GM12878 (cell line): ENCODE data around the gene TH. TPM values are rescaled to one million over a fixed set of nuclear protein-coding genes. Genes with fewer than 3 reads are reported as not detected.

Source experiments
- ATAC-seq: fragments of 200-7000 bp; cut with Tn5 transposase; 3 replicates; pipeline ENCODE4 v1.9.1; 2020; ENCODE audit warnings: mild to moderate bottlenecking, moderate library complexity
- BruUV-seq: library from RNA; stranded (reverse); fragments of 400-500 nt; replicated peaks from 2 replicates; lab custom pipeline; 2021; lab: Mats Ljungman, UMichigan
- CTCF ChIA-PET: fragments of 300-600 bp; sonication (Branson Sonifier 250); formaldehyde crosslinking; extraction: SDS; loops from one replicate; lab custom pipeline; 2021; ENCODE audit warnings: inconsistent platforms; lab: Yijun Ruan, JAX
- POLR2A ChIA-PET: fragments of 350-600 bp; formaldehyde crosslinking; extraction: SDS; loops from one replicate; lab custom pipeline; 2021; ENCODE audit warnings: inconsistent platforms; lab: Charles Lee
- RAD21 ChIA-PET: fragments of 300-600 bp; sonication (Branson Sonifier 250); formaldehyde crosslinking; loops from one replicate; lab custom pipeline; 2023; ENCODE audit warnings: antibody characterized with exemption; ENCODE audit not compliant: unreplicated experiment; lab: Charles Lee
- SMC1A ChIA-PET: fragments of 300-600 bp; sonication (Branson Sonifier 250); formaldehyde crosslinking; loops from one replicate; lab custom pipeline; 2023; ENCODE audit not compliant: unreplicated experiment, uncharacterized antibody; lab: Charles Lee
- DNase-seq: peaks from one replicate; pipeline ENCODE4 v3.0.0-alpha.2; 2011; ENCODE audit warnings: low read depth, low spot score
- FAIRE-seq: peaks from 3 replicates; lab custom pipeline; 2011; peaks lifted over from hg19 to GRCh38; lab: Jason Lieb, UNC
- H2AFZ ChIP-seq: 2 replicates; pipeline ENCODE4 v1.6.0; 2011; ENCODE audit warnings: low read depth, low read length, control low read depth; ENCODE audit not compliant: control insufficient read depth
- H3K27ac ChIP-seq: 2 replicates; pipeline ENCODE4 v1.5.1; 2011; ENCODE audit warnings: control low read depth; ENCODE audit not compliant: control insufficient read depth, insufficient read depth
- H3K27me3 ChIP-seq, 2 experiments: replicated peaks in 1 of 2; 2 replicates each; pipeline versions ENCODE4 v1.6.0 to v1.6.1; 2011; ENCODE audit warnings: low read length in 1 of 2; ENCODE audit not compliant: control insufficient read depth in 2 of 2, insufficient read depth in 2 of 2
- H3K36me3 ChIP-seq, 2 experiments: 2 replicates each; pipeline ENCODE4 v1.5.1; 2011; ENCODE audit warnings: low read length in 1 of 2; ENCODE audit not compliant: control insufficient read depth in 2 of 2, insufficient read depth in 2 of 2
- H3K4me1 ChIP-seq: 2 replicates; pipeline ENCODE4 v1.6.1; 2011; ENCODE audit warnings: mild to moderate bottlenecking, low read length, moderate library complexity, mixed read lengths; ENCODE audit not compliant: control insufficient read depth, insufficient read depth
- H3K4me2 ChIP-seq: 2 replicates; pipeline ENCODE4 v1.6.0; 2011; ENCODE audit warnings: control low read depth; ENCODE audit not compliant: control insufficient read depth, insufficient read depth
- H3K4me3 ChIP-seq: fragments of 200-600 bp; sonication (generic); 2 replicates; pipeline ENCODE4 v1.5.1; 2016
- H3K79me2 ChIP-seq: 2 replicates; pipeline ENCODE4 v1.6.0; 2011; ENCODE audit warnings: low read length; ENCODE audit not compliant: control insufficient read depth, insufficient read depth
- H3K9ac ChIP-seq: 2 replicates; pipeline ENCODE4 v1.8.0; 2011; ENCODE audit warnings: low read length, control low read depth, mixed read lengths; ENCODE audit not compliant: control insufficient read depth, insufficient read depth
- H3K9me3 ChIP-seq: replicated peaks from 3 replicates; pipeline ENCODE4 v1.5.1; 2011; ENCODE audit warnings: mild to moderate bottlenecking, low read length; ENCODE audit not compliant: control insufficient read depth, insufficient read depth
- H4K20me1 ChIP-seq: 2 replicates; pipeline ENCODE4 v1.6.0; 2011; ENCODE audit not compliant: control insufficient read depth, insufficient read depth
- CTCF ChIP-seq, 3 experiments: IDR thresholded peaks in 2 of 3; conservative IDR thresholded peaks in 1 of 3; 2 replicates each; pipeline ENCODE4 v1.5.1; 2011; ENCODE audit warnings: low read depth in 3 of 3, low read length in 3 of 3, mild to moderate bottlenecking in 3 of 3, control low read depth in 2 of 3, moderate library complexity in 2 of 3, inconsistent platforms in 1 of 3, mixed read lengths in 1 of 3; ENCODE audit not compliant: control insufficient read depth in 2 of 3, insufficient read depth in 1 of 3; ENCODE audit errors: extremely low read depth in 1 of 3
- RAD21 ChIP-seq: IDR thresholded peaks from 2 replicates; pipeline ENCODE4 v1.6.1; 2011; ENCODE audit warnings: mild to moderate bottlenecking, low read depth, low read length, moderate library complexity; ENCODE audit not compliant: insufficient read depth
- RB1 ChIP-seq: fragments of 450-650 bp; formaldehyde crosslinking; IDR thresholded peaks from 2 replicates; pipeline ENCODE4 v1.6.1; 2017; ENCODE audit warnings: mild to moderate bottlenecking, borderline replicate concordance
- SMARCA5 ChIP-seq: fragments of 450-650 bp; IDR thresholded peaks from 2 replicates; pipeline ENCODE4 v1.6.1; 2017; ENCODE audit warnings: mild to moderate bottlenecking
- WGBS: methylation state at CpG from one replicate; pipeline ENCODE4 v1.1.6; 2016; ENCODE audit warnings: low lambda C conversion rate; ENCODE audit not compliant: insufficient replicate concordance, insufficient coverage; ENCODE audit errors: missing lambda C conversion rate; 5-methylcytosine and 5-hydroxymethylcytosine counted together
- in situ Hi-C: fragments of 300-500 bp; cut with MboI; formaldehyde crosslinking; loops from 9 replicates; pipeline ENCODE4 v1.14.3; 2018; ENCODE audit warnings: mixed read lengths
- intact Hi-C: fragments of 100-400 bp; cut with micrococcal nuclease; formaldehyde crosslinking; loops from one replicate; pipeline ENCODE4 v1.14.2; 2022; ENCODE audit not compliant: unreplicated experiment
- polyA plus RNA-seq, 11 experiments: library from polyadenylated mRNA; depleted of rRNA in 4 of 11; unstranded in 6 of 11; stranded (reverse) in 5 of 11; fragments of >200 nt; fragmentation: Nextera tagmentation in 4 of 11; fragmentation: Illumina TruSeq in 1 of 11; extraction: Ambion mirVana in 4 of 11; extraction: Trizol in 1 of 11; gene quantifications; 1 replicate in 1 of 11; 2 replicates in 10 of 11; pipeline versions ENCODE4 v1.2.1 to v1.2.3, GENCODE V29; 2011 to 2016; ENCODE audit warnings: inconsistent platforms in 2 of 11, missing spikeins in 2 of 11, low read depth in 1 of 11
- total RNA-seq, 4 experiments: library from RNA; depleted of rRNA in 3 of 4; stranded (reverse); fragments of >200 nt in 3 of 4; fragmentation: Illumina TruSeq in 1 of 4; extraction: Trizol in 1 of 4; gene quantifications; 2 replicates each; pipeline versions ENCODE4 v1.2.1 to v1.2.3, GENCODE V29; 2013 to 2021

The TH gene
- total and polyA plus RNA-seq, 10 of the 15 experiments (the other 5 are each of a cell fraction or from before 2014, with no cell fraction given): not detected

DNA sequence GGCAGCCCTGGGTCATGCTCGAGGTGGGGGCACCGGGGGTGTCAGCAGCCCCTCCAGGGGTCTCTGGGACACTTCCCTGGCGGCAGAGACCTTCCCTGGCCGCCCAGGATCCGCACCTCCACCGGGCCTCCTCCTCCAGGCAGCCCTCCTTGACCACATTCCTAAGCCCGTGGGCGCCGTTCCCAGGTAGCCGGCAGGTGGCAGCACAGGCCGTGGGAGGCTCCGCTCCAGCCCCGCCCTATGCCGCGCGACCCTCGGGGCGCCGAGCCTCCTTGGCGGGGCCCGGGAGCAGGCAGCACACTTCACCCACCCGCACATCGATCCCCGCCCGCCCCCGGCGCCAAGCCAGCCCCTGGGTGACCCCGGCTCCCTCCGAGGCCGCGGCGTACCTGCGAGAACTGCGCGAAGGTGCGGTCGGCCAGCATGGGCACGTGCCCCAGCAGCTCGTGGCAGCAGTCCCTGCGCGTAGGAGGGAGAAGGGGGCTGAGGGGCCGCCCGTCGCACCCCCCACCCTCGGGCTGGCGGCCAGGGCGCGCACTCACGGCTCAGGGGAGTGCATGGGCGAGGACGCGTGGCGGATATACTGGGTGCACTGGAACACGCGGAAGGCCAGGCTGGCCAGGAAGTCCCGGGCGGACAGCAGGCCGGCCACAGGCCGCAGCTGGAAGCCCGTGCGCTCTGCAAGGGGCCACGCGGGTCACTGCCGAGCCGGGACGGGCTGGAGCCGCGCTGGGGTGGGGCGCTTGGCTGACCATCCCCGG lies 5.3 kb downstream of the TH start:
- Histone ChIP-seq H3K27ac (no peak overlapping the region), H3K9ac (no peak overlapping the region), H3K27me3 (no peaks in the 10 kb centered on the region), H3K4me3 (no peak overlapping the region), H3K36me3 (no peaks in the 10 kb centered on the region), H2AFZ (no peak overlapping the region), H3K79me2 (no peaks in the 10 kb centered on the region), H3K4me1 (no peaks in the 10 kb centered on the region), H3K9me3 (no peaks in the 10 kb centered on the region), H4K20me1 (no peaks in the 10 kb centered on the region), H3K4me2 (no peak overlapping the region)
- in situ Hi-C loops: no loop called here
- SMC1A ChIA-PET: no interaction called here
- POLR2A ChIA-PET: no interaction called here
- FAIRE-seq (no peak), ATAC-seq (peak; percentile 77), DNase-seq (no peak)
- intact Hi-C loops: no loop called here
- BruUV-seq: no TSS peak
- RAD21 ChIA-PET: no interaction called here
- CTCF ChIA-PET: no interaction called here
- TF ChIP-seq RB1 (no peak), SMARCA5 (peak; percentile 73; the same call in 1 of the 2 replicates), CTCF (IDR thresholded peaks at IDR 0.05 in 2 of 3, conservative IDR thresholded peaks at IDR 0.05 in 1 of 3; ENCODE audit: control insufficient read depth in 2 of 3, extremely low read depth in 1 of 3, insufficient read depth in 1 of 3, low read depth in 3 of 3, low read length in 3 of 3) (peak; percentile 25 to 42 (median 28); a peak in 5 of 6 replicates), RAD21 (peak; percentile 32; the same call in 1 of the 2 replicates)
- WGBS: 39% methylated on average over 46 of the region's 70 CpGs
